ENCODE results near the gene ARHGAP11A. TPM values are rescaled to one million over a fixed set of nuclear protein-coding genes. Genes with fewer than 3 reads are reported as not detected.

The ARHGAP11A gene
- total RNA-seq, 2 experiments from 2014 or later = 4.7 to 5.8 TPM

- Mint-ChIP-seq H3K36me3 (ENCODE audit: low read depth) (no peaks in the 10 kb centered on the region), H3K27ac (no peak overlapping the region), H3K4me3 (no peak overlapping the region), H3K9me3 (no peaks in the 10 kb centered on the region), H3K4me1 (ENCODE audit: low read depth) (no peaks in the 10 kb centered on the region), H3K27me3 (no peaks in the 10 kb centered on the region)
- CTCF ChIA-PET = no interaction called here
- TF ChIP-seq CTCF (IDR thresholded peaks at IDR 0.05) = no peak
- intact Hi-C loops (cut with DNase I, micrococcal nuclease) = no loop called here
- POLR2A ChIA-PET = no interaction called here
- H3K4me1 ChIP-seq (ENCODE audit: insufficient read depth, low read length) = no peaks in the 10 kb centered on the region
- no peaks in the 10 kb centered on the region for H3K27me3 ChIP-seq (ENCODE audit: control insufficient read depth in 1 of 2, insufficient read depth in 2 of 2, low read length in 2 of 2)
- no peak overlapping the region for H3K4me3 ChIP-seq (ENCODE audit: low read length)
- H3K27ac ChIP-seq (ENCODE audit: low read depth in 1 of 2, low read length in 2 of 2) = no peak overlapping the region
- no peaks in the 10 kb centered on the region for H3K36me3 ChIP-seq (ENCODE audit: insufficient read depth, low read length)
- DNase-seq = no peak
- H3K9me3 ChIP-seq (ENCODE audit: control insufficient read depth in 1 of 2, insufficient read depth in 1 of 2, low read length in 2 of 2) = no peaks in the 10 kb centered on the region
- no peak for ATAC-seq (ENCODE audit: poor library complexity)
Measured at GRCh38 chr15:32677238-32677750, 62.0 kb downstream of the ARHGAP11A start.

GRCh38 chr15:32679298-32679690 lies 64.0 kb downstream of the ARHGAP11A start:
- DNase-seq = no peak
- H3K9me3 Mint-ChIP-seq = no peaks in the 10 kb centered on the region
- H3K4me1 Mint-ChIP-seq (ENCODE audit: low read depth) = no peaks in the 10 kb centered on the region
- intact Hi-C loops (cut with DNase I, micrococcal nuclease) = no loop called here
- no peaks in the 10 kb centered on the region for H3K27me3 Mint-ChIP-seq
- Histone ChIP-seq H3K4me3 (ENCODE audit: low read length) (no peak overlapping the region), H3K27ac (ENCODE audit: low read depth in 1 of 2, low read length in 2 of 2) (no peak overlapping the region), H3K9me3 (ENCODE audit: control insufficient read depth in 1 of 2, insufficient read depth in 1 of 2, low read length in 2 of 2) (no peaks in the 10 kb centered on the region), H3K27me3 (ENCODE audit: control insufficient read depth in 1 of 2, insufficient read depth in 2 of 2, low read length in 2 of 2) (no peaks in the 10 kb centered on the region), H3K4me1 (ENCODE audit: insufficient read depth, low read length) (no peaks in the 10 kb centered on the region), H3K36me3 (ENCODE audit: insufficient read depth, low read length) (no peaks in the 10 kb centered on the region)
- ChIA-PET POLR2A (no interaction called here), CTCF (interaction anchor here (0.7 kb wide), 1 partner anchor 16 kb away, joined by 3 read pairs; no protein-coding TSS in a partner anchor)
- H3K4me3 Mint-ChIP-seq = no peak overlapping the region
- TF ChIP-seq CTCF (IDR thresholded peaks at IDR 0.05) = no peak
- no peak for ATAC-seq (ENCODE audit: poor library complexity)
- no peak overlapping the region for H3K27ac Mint-ChIP-seq
- H3K36me3 Mint-ChIP-seq (ENCODE audit: low read depth) = no peaks in the 10 kb centered on the region

GRCh38 chr15:32682569-32682968 lies 67.3 kb downstream of the ARHGAP11A start:
- no peaks in the 10 kb centered on the region for H3K27me3 Mint-ChIP-seq
- no peaks in the 10 kb centered on the region for H3K9me3 ChIP-seq (ENCODE audit: control insufficient read depth in 1 of 2, insufficient read depth in 1 of 2, low read length in 2 of 2)
- no peak overlapping the region for H3K4me3 ChIP-seq (ENCODE audit: low read length)
- intact Hi-C loops (cut with DNase I, micrococcal nuclease) = no loop called here
- no peak overlapping the region for H3K27ac ChIP-seq (ENCODE audit: low read depth in 1 of 2, low read length in 2 of 2)
- H3K4me1 ChIP-seq (ENCODE audit: insufficient read depth, low read length) = no peaks in the 10 kb centered on the region
- no peaks in the 10 kb centered on the region for H3K4me1 Mint-ChIP-seq (ENCODE audit: low read depth)
- H3K36me3 Mint-ChIP-seq (ENCODE audit: low read depth) = no peaks in the 10 kb centered on the region
- no peaks in the 10 kb centered on the region for H3K36me3 ChIP-seq (ENCODE audit: insufficient read depth, low read length)
- H3K9me3 Mint-ChIP-seq = no peaks in the 10 kb centered on the region
- POLR2A ChIA-PET = no interaction called here
- ATAC-seq (ENCODE audit: poor library complexity) (no peak), DNase-seq (no peak)
- no peaks in the 10 kb centered on the region for H3K27me3 ChIP-seq (ENCODE audit: control insufficient read depth in 1 of 2, insufficient read depth in 2 of 2, low read length in 2 of 2)
- H3K27ac Mint-ChIP-seq = no peak overlapping the region
- CTCF ChIA-PET = no interaction called here
- no peak for TF ChIP-seq CTCF (IDR thresholded peaks at IDR 0.05)
- no peak overlapping the region for H3K4me3 Mint-ChIP-seq

Measured in CD4-positive, alpha-beta T cell (primary cell).